SK-N-SH (cell line): ENCODE measurements around the gene SSUH2. TPM values are rescaled to one million over a fixed set of nuclear protein-coding genes. Genes with fewer than 3 reads are reported as not detected.
A peak's percentile ranks its signal among the peaks of the same experiment; 100 is the strongest.

Experiments
- CTCF ChIA-PET: fragments of 300-600, 350-600 bp; formaldehyde crosslinking; extraction: SDS; loops from one replicate; lab custom pipeline; 2021; lab: Yijun Ruan, JAX
- POLR2A ChIA-PET: fragments of 350-600 bp; sonication (Branson Sonifier 250); formaldehyde crosslinking; extraction: SDS; loops from one replicate; lab custom pipeline; 2020; ENCODE audit warnings: antibody characterized with exemption, inconsistent platforms; lab: Yijun Ruan, JAX
- DNase-seq: peaks from one replicate; pipeline ENCODE4 v3.0.0; 2012
- H2AFZ ChIP-seq: fragments of 200-600 bp; sonication (generic); 2 replicates; pipeline ENCODE4 v1.8.1; 2016; ENCODE audit warnings: antibody characterized with exemption, mild to moderate bottlenecking, low read depth
- H3F3A ChIP-seq: fragments of 200-600 bp; sonication (generic); replicated peaks from 2 replicates; pipeline ENCODE3; 2016; ENCODE audit warnings: antibody characterized with exemption, mild to moderate bottlenecking; ENCODE audit not compliant: insufficient read depth
- H3K27ac ChIP-seq, 2 experiments: fragments of 200-500 bp in 1 of 2; fragments of 200-600 bp in 1 of 2; sonication (Bioruptor generic) in 1 of 2; sonication (generic), shearing (Covaris generic) in 1 of 2; 2 replicates each; pipeline versions ENCODE4 v1.5.1 to v1.6.1; 2014 to 2016; ENCODE audit warnings: low read depth in 2 of 2, inconsistent platforms in 1 of 2, low read length in 1 of 2, mild to moderate bottlenecking in 1 of 2, mixed read lengths in 1 of 2
- H3K27me3 ChIP-seq: fragments of 200-600 bp; sonication (generic), shearing (Covaris generic); 2 replicates; pipeline ENCODE4 v1.6.1; 2016; ENCODE audit warnings: mixed run types; ENCODE audit not compliant: insufficient read depth
- H3K36me3 ChIP-seq, 2 experiments: fragments of 200-500 bp in 1 of 2; fragments of 200-600 bp in 1 of 2; sonication (Bioruptor generic) in 1 of 2; sonication (generic) in 1 of 2; replicated peaks in 1 of 2; 2 replicates each; pipeline versions ENCODE3 to v1.5.1; 2014 to 2016; ENCODE audit warnings: low read length in 1 of 2, mild to moderate bottlenecking in 1 of 2; ENCODE audit not compliant: insufficient read depth in 2 of 2, control insufficient read depth in 1 of 2
- H3K4me1 ChIP-seq, 2 experiments: fragments of 200-500 bp in 1 of 2; fragments of 200-600 bp in 1 of 2; sonication (Bioruptor generic) in 1 of 2; sonication (generic), shearing (Covaris generic) in 1 of 2; 2 replicates each; pipeline versions ENCODE4 v1.5.1 to v1.6.1; 2014 to 2016; ENCODE audit warnings: low read depth in 1 of 2, low read length in 1 of 2, mixed run types in 1 of 2; ENCODE audit not compliant: insufficient read depth in 2 of 2, control insufficient read depth in 1 of 2
- H3K4me2 ChIP-seq: fragments of 200-600 bp; sonication (generic), shearing (Covaris generic); 2 replicates; pipeline ENCODE4 v1.6.1; 2017; ENCODE audit warnings: mixed run types
- H3K4me3 ChIP-seq, 2 experiments: fragments of 200-500 bp in 1 of 2; fragments of 200-600 bp in 1 of 2; sonication (Bioruptor generic) in 1 of 2; sonication (generic), shearing (Covaris generic) in 1 of 2; 2 replicates each; pipeline versions ENCODE4 v1.5.1 to v1.8.1; 2014 to 2016; ENCODE audit warnings: low read depth in 2 of 2, inconsistent platforms in 1 of 2, low read length in 1 of 2, mild to moderate bottlenecking in 1 of 2, mixed read lengths in 1 of 2, moderate library complexity in 1 of 2
- H3K79me2 ChIP-seq: fragments of 200-600 bp; sonication (generic); 2 replicates; pipeline ENCODE4 v1.8.1; 2017; ENCODE audit warnings: mild to moderate bottlenecking; ENCODE audit not compliant: insufficient read depth
- H3K9ac ChIP-seq: fragments of 200-600 bp; sonication (generic); 2 replicates; pipeline ENCODE4 v1.6.1; 2017; ENCODE audit warnings: mixed run types
- H3K9me2 ChIP-seq: fragments of 200-600 bp; sonication (generic); 2 replicates; pipeline ENCODE4 v1.6.1; 2017; ENCODE audit warnings: mixed run types
- H3K9me3 ChIP-seq: fragments of 200-600 bp; sonication (generic); 2 replicates; pipeline ENCODE4 v1.6.1; 2017; ENCODE audit warnings: mixed run types, mild to moderate bottlenecking, moderate library complexity
- H4K20me1 ChIP-seq: fragments of 200-600 bp; sonication (generic); 2 replicates; pipeline ENCODE4 v1.6.1; 2017; ENCODE audit warnings: mild to moderate bottlenecking, mixed run types; ENCODE audit not compliant: insufficient read depth
- CHD2 ChIP-seq: fragments of 150-350 bp; IDR thresholded peaks from 2 replicates; pipeline ENCODE4 v1.6.1; 2018; ENCODE audit warnings: low read length; ENCODE audit not compliant: partially characterized antibody
- CTCF ChIP-seq: fragments of 200-600 bp; sonication (generic); IDR thresholded peaks from 2 replicates; pipeline ENCODE4 v1.6.1; 2017; ENCODE audit warnings: antibody characterized with exemption, mild to moderate bottlenecking, moderate library complexity
- ELF1 ChIP-seq: IDR thresholded peaks from 2 replicates; pipeline ENCODE4 v1.4.0; 2012
- EP300 ChIP-seq, 2 experiments: IDR thresholded peaks; 2 replicates each; pipeline versions ENCODE4 v1.4.0 to v1.6.1; 2012; ENCODE audit warnings: borderline replicate concordance in 1 of 2, low read depth in 1 of 2, low read length in 1 of 2
- FOSL2 ChIP-seq: IDR thresholded peaks from 2 replicates; pipeline ENCODE4 v1.4.0; 2012; ENCODE audit warnings: low read depth, mild to moderate bottlenecking, moderate library complexity, borderline replicate concordance
- GABPA ChIP-seq: IDR thresholded peaks from 2 replicates; pipeline ENCODE4 v1.4.0; 2012; ENCODE audit warnings: low read depth, mild to moderate bottlenecking
- GATA2 ChIP-seq: sonication (generic); formaldehyde crosslinking; IDR thresholded peaks from 2 replicates; pipeline ENCODE4 v1.5.0; 2020; ENCODE audit warnings: mild to moderate bottlenecking, missing genetic modification reagents
- MAX ChIP-seq: IDR thresholded peaks from 2 replicates; pipeline ENCODE4 v1.4.0; 2012; ENCODE audit warnings: low read depth
- MXI1 ChIP-seq: IDR thresholded peaks from 2 replicates; pipeline ENCODE4 v1.6.1; 2012; ENCODE audit warnings: mild to moderate bottlenecking, low read depth, low read length, improper control_type of control experiment
- RAD21 ChIP-seq: IDR thresholded peaks from 2 replicates; pipeline ENCODE4 v1.6.1; 2012; ENCODE audit warnings: mild to moderate bottlenecking, low read length
- REST ChIP-seq: IDR thresholded peaks from 2 replicates; pipeline ENCODE4 v1.6.1; 2012; ENCODE audit warnings: mild to moderate bottlenecking, low read depth, low read length, moderate library complexity
- RFX5 ChIP-seq: IDR thresholded peaks from 2 replicates; pipeline ENCODE4 v1.6.1; 2012; ENCODE audit warnings: mild to moderate bottlenecking, improper control_type of control experiment, low read length
- SMC3 ChIP-seq: IDR thresholded peaks from 2 replicates; pipeline ENCODE4 v1.6.1; 2012; ENCODE audit warnings: low read depth, low read length, improper control_type of control experiment
- TAF1 ChIP-seq: IDR thresholded peaks from 2 replicates; pipeline ENCODE4 v1.6.1; 2012; ENCODE audit warnings: low read depth, mild to moderate bottlenecking, low read length, moderate library complexity, borderline replicate concordance
- TCF12 ChIP-seq: IDR thresholded peaks from 2 replicates; pipeline ENCODE4 v1.4.0; 2012
- TEAD4 ChIP-seq: IDR thresholded peaks from 2 replicates; pipeline ENCODE4 v1.4.0; 2012; ENCODE audit warnings: mild to moderate bottlenecking, borderline replicate concordance; ENCODE audit not compliant: insufficient read depth
- WGBS: methylation state at CpG from one replicate; pipeline ENCODE4 v1.1.6; 2017; ENCODE audit warnings: low lambda C conversion rate; 5-methylcytosine and 5-hydroxymethylcytosine counted together
- polyA plus RNA-seq, 3 experiments: library from polyadenylated mRNA; depleted of rRNA; stranded (reverse); fragments of >200 nt; gene quantifications; 2 replicates each; pipeline ENCODE4 v1.2.3, GENCODE V29; 2012
- TF ChIP-seq, protein P1 (sequence below): fragments of 150-350 bp; IDR thresholded peaks from 2 replicates; pipeline ENCODE4 v1.6.1; 2016; ENCODE audit warnings: mild to moderate bottlenecking, low read depth, low read length

Gene SSUH2
- polyA plus RNA-seq, 1 of the 3 experiments (the other 2 are of a cell fraction), result 0.18 TPM

GRCh38 chr3:8608791-8609467 lies 35.7 kb downstream of the SSUH2 start (continued):
- TF ChIP-seq EP300 (IDR thresholded peaks at IDR 0.05; ENCODE audit: borderline replicate concordance in 1 of 2, low read depth in 1 of 2, low read length in 1 of 2) (no peak), TEAD4 (no peak), RFX5 (no peak), CHD2 (no peak)

DNA sequence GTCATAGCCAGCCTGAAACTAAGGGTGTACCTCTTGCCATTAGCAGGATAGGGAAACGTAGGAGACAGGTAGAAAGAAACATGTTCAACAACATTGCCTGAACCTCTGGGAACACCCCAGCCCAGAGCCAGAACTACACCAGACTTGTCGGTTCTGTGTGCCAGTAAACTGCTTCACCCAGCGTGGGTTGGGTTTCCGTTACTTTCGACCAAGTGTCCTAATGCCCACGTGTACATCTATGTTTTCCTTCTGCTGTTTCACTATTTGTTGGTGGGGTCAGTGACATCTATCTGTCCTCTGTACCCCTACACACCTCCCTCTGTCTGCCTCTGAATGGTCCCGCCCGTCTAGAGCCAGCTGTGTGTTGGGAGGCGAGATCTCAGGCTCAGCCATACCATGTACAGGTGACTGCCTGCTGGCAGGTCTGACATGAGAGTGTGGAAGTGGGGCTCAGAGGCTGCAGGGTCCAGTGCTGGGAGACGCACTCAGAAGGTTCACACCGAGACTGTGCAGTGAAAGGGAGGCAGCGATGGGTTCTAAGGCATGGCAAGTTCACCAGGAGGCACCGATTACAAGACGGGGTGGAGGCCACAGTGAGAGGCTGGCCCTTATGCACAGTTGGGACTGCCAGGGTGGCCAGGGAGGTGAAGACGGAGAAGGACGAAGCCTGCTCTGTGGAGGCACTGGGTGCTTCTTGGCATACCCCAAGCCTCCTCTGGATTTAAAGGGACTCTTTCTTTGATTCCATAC lies 36.4 kb downstream of the SSUH2 start:
- Histone ChIP-seq H3K79me2 (no peaks in the 10 kb centered on the region), H3K9ac (no peak overlapping the region), H3K27me3 (no peaks in the 10 kb centered on the region), H3F3A (no peaks in the 10 kb centered on the region), H3K9me2 (no peaks in the 10 kb centered on the region), H3K36me3 (no peaks in the 10 kb centered on the region), H3K4me2 (no peak overlapping the region), H3K27ac (peak overlapping the region in 1 of 2 experiments; percentile 97; a peak in 2 of 4 replicates), H3K9me3 (no peaks in the 10 kb centered on the region), H2AFZ (no peak overlapping the region), H4K20me1 (no peaks in the 10 kb centered on the region), H3K4me1 (peaks cover 5 to 41% of the 10 kb centered on the region in 2 experiments; a peak in 3 of 4 replicates), H3K4me3 (no peak overlapping the region)
- POLR2A ChIA-PET, result interaction anchor here (0.5 to 1.4 kb wide), 2 partner anchors 106 to 165 kb away, joined by 3 to 7 read pairs; partner anchors contain the start of gene LMCD1
- 78% methylated on average over 16 of the region's 16 CpGs for WGBS
- no peak for DNase-seq
- TF ChIP-seq TAF1 (no peak), RAD21 (no peak), MXI1 (no peak), GATA2 (CRISPR knock-in tag) (no peak), ELF1 (no peak), EP300 (IDR thresholded peaks at IDR 0.05; ENCODE audit: borderline replicate concordance in 1 of 2, low read depth in 1 of 2, low read length in 1 of 2) (no peak), TCF12 (no peak), SMC3 (no peak), REST (no peak), CTCF (no peak), MAX (no peak), FOSL2 (no peak), GABPA (no peak)
- TF ChIP-seq, protein P1, sequence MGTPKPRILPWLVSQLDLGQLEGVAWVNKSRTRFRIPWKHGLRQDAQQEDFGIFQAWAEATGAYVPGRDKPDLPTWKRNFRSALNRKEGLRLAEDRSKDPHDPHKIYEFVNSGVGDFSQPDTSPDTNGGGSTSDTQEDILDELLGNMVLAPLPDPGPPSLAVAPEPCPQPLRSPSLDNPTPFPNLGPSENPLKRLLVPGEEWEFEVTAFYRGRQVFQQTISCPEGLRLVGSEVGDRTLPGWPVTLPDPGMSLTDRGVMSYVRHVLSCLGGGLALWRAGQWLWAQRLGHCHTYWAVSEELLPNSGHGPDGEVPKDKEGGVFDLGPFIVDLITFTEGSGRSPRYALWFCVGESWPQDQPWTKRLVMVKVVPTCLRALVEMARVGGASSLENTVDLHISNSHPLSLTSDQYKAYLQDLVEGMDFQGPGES, result no peak
- CTCF ChIA-PET, result interaction anchor here (0.6 to 7.5 kb wide), 30 partner anchors 11 to 512 kb away, joined by 3 to 76 read pairs (median 4); partner anchors contain the start of gene LMCD1
